B cell (primary cell): ENCODE data around the gene PTPRN2. TPM values are rescaled to one million over a fixed set of nuclear protein-coding genes. Genes with fewer than 3 reads are reported as not detected.
"Not testable (repeated sequence)": the region's sequence is repeated elsewhere in the genome, so short reads cannot be mapped to it uniquely, and the experiment has no call there.

Experiments used
- ATAC-seq: fragments of 200-7000 bp; cut with Tn5 transposase; one replicate; pipeline ENCODE4 v1.10.0; 2021; ENCODE audit warnings: low read depth, mild to moderate bottlenecking, moderate number of reproducible peaks, moderate library complexity
- CTCF ChIA-PET: fragments of 350-600 bp; sonication (Branson Sonifier 250); formaldehyde crosslinking; loops from one replicate; lab custom pipeline; 2021; ENCODE audit warnings: antibody characterized with exemption, inconsistent platforms; lab: Charles Lee
- POLR2A ChIA-PET: fragments of 350-600 bp; sonication (Branson Sonifier 250); formaldehyde crosslinking; loops from one replicate; lab custom pipeline; 2021; ENCODE audit warnings: antibody characterized with exemption; lab: Charles Lee
- DNase-seq: peaks from one replicate; pipeline ENCODE4 v3.0.0; 2013
- H2AFZ ChIP-seq: 2 replicates; pipeline ENCODE4 v1.6.1; 2012; ENCODE audit warnings: mild to moderate bottlenecking, low read depth, low read length; ENCODE audit not compliant: insufficient read depth, poor library complexity, severe bottlenecking
- H3K27ac ChIP-seq, 2 donors: 1 replicate in 1 of 2; 2 replicates in 1 of 2; pipeline ENCODE4 v1.5.1; 2012 to 2013; ENCODE audit warnings: low read length in 2 of 2, mild to moderate bottlenecking in 2 of 2, moderate library complexity in 1 of 2
- H3K27me3 ChIP-seq, 4 experiments: fragments of 200-600 bp in 1 of 4; sonication (generic) in 1 of 4; replicated peaks in 1 of 4; 1 replicate in 2 of 4; 2 replicates in 2 of 4; pipeline versions ENCODE4 v1.6.1 to v1.7.0; 2013 to 2016; ENCODE audit warnings: low read length in 3 of 4, mild to moderate bottlenecking in 2 of 4, mixed read lengths in 1 of 4, moderate library complexity in 1 of 4; ENCODE audit not compliant: insufficient read depth in 4 of 4, control insufficient read depth in 3 of 4; ENCODE audit errors: control extremely low read depth in 1 of 4
- H3K36me3 ChIP-seq, 2 experiments: replicated peaks in 1 of 2; 1 replicate in 1 of 2; 2 replicates in 1 of 2; pipeline versions ENCODE4 v1.6.1 to v1.7.1; 2013; ENCODE audit warnings: low read length in 1 of 2; ENCODE audit not compliant: insufficient read depth in 2 of 2, control insufficient read depth in 1 of 2; ENCODE audit errors: control extremely low read depth in 1 of 2, extremely low read depth in 1 of 2
- H3K4me1 ChIP-seq, 2 donors: fragments of 200-600 bp in 1 of 2; sonication (generic) in 1 of 2; 1 replicate in 1 of 2; 2 replicates in 1 of 2; pipeline versions ENCODE4 v1.5.1 to v1.6.1; 2013 to 2017; ENCODE audit warnings: low read length in 2 of 2; ENCODE audit not compliant: control insufficient read depth in 2 of 2, insufficient read depth in 2 of 2
- H3K4me2 ChIP-seq: replicated peaks from 2 replicates; pipeline ENCODE3; 2012; ENCODE audit warnings: mild to moderate bottlenecking, low read depth, low read length; ENCODE audit not compliant: poor library complexity, severe bottlenecking
- H3K4me3 ChIP-seq, 5 experiments: fragments of 200-600 bp in 1 of 5; sonication (generic) in 1 of 5; 1 replicate in 3 of 5; 2 replicates in 2 of 5; pipeline versions ENCODE4 v1.5.1 to v1.7.0; 2011 to 2016; ENCODE audit warnings: low read length in 4 of 5, mild to moderate bottlenecking in 4 of 5, low read depth in 2 of 5, control low read depth in 1 of 5, moderate library complexity in 1 of 5; ENCODE audit not compliant: insufficient read depth in 1 of 5; ENCODE audit errors: control extremely low read depth in 1 of 5, extremely low read depth in 1 of 5
- H3K79me2 ChIP-seq: fragments of 200-600 bp; sonication (generic); one replicate; pipeline ENCODE4 v1.6.0; 2016; ENCODE audit warnings: low read length; ENCODE audit not compliant: control insufficient read depth, insufficient read depth
- H3K9ac ChIP-seq: fragments of 200-600 bp; sonication (generic); 2 replicates; pipeline ENCODE4 v1.6.1; 2017; ENCODE audit warnings: mild to moderate bottlenecking, low read length, moderate library complexity
- H3K9me3 ChIP-seq, 3 donors: one replicate each; pipeline versions ENCODE4 v1.6.1 to v1.7.1; 2013; ENCODE audit warnings: low read length in 2 of 3; ENCODE audit not compliant: control insufficient read depth in 2 of 3, insufficient read depth in 1 of 3; ENCODE audit errors: control extremely low read depth in 1 of 3
- H4K20me1 ChIP-seq: 2 replicates; pipeline ENCODE4 v1.6.0; 2012; ENCODE audit warnings: mild to moderate bottlenecking, low read length; ENCODE audit not compliant: insufficient read depth, control insufficient read depth, poor library complexity, severe bottlenecking
- H3K27ac Mint-ChIP-seq: one replicate; pipeline ENCODE4 v1.8.0; 2021; ENCODE audit warnings: mixed read lengths
- H3K27me3 Mint-ChIP-seq: one replicate; pipeline ENCODE4 v1.8.0; 2021; ENCODE audit warnings: mixed read lengths
- H3K4me1 Mint-ChIP-seq: one replicate; pipeline ENCODE4 v1.8.0; 2021; ENCODE audit warnings: mixed read lengths
- H3K4me3 Mint-ChIP-seq: one replicate; pipeline ENCODE4 v1.8.0; 2021; ENCODE audit warnings: mixed read lengths
- H3K9me3 Mint-ChIP-seq: one replicate; pipeline ENCODE4 v1.8.0; 2022; ENCODE audit warnings: mixed read lengths; ENCODE audit not compliant: insufficient read depth
- EZH2 ChIP-seq: IDR thresholded peaks from 2 replicates; pipeline ENCODE4 v1.6.1; 2012; ENCODE audit warnings: borderline replicate concordance, low read depth, mild to moderate bottlenecking, moderate library complexity, low read length; ENCODE audit not compliant: insufficient read depth, poor library complexity, severe bottlenecking
- WGBS: methylation state at CpG from one replicate; pipeline ENCODE4 v1.1.5; 2013; ENCODE audit warnings: missing lambda C conversion rate; ENCODE audit not compliant: insufficient coverage; 5-methylcytosine and 5-hydroxymethylcytosine counted together
- intact Hi-C: fragments of 100-400 bp; cut with micrococcal nuclease; formaldehyde crosslinking; loops from one replicate; pipeline ENCODE4 v1.10.0; 2022
- polyA plus RNA-seq: library from polyadenylated mRNA; depleted of rRNA; stranded (reverse); fragments of >200 nt; gene quantifications from 2 replicates; pipeline ENCODE4 v1.2.3, GENCODE V29; 2012
- total RNA-seq, 2 donors: library from RNA; stranded (reverse); fragments of 120-200 nt in 1 of 2; gene quantifications; 1 replicate in 1 of 2; 2 replicates in 1 of 2; pipeline versions ENCODE4 v1.2.3 to v1.2.4, GENCODE V29; 2013 to 2022
- TF ChIP-seq, protein P1 (sequence below): fragments of 200-600 bp; IDR thresholded peaks from one replicate; pipeline ENCODE4 v1.8.0; 2022; ENCODE audit warnings: antibody characterized with exemption, mild to moderate bottlenecking

Gene PTPRN2
- total and polyA plus RNA-seq, 2 donors (not counting 1 experiment from before 2014, with no cell fraction given) = 2.0 to 5.0 TPM

GRCh38 chr7:158378978-158379377 is 208.6 kb downstream of the PTPRN2 start:
- no peak overlapping the region for H3K27ac Mint-ChIP-seq
- 91% methylated on average over 7 of the region's 7 CpGs for WGBS
- H3K9me3 Mint-ChIP-seq = peaks cover 13% of the 10 kb centered on the region
- no peaks in the 10 kb centered on the region for H3K4me1 Mint-ChIP-seq
- intact Hi-C loops = no loop called here
- DNase-seq (no peak), ATAC-seq (no peak)
- no peaks in the 10 kb centered on the region for H4K20me1 ChIP-seq
- H3K4me3 ChIP-seq = no peak overlapping the region
- no peak overlapping the region for H3K27ac ChIP-seq
- ChIA-PET POLR2A (no interaction called here), CTCF (no interaction called here)
- H3K4me1 ChIP-seq = no peaks in the 10 kb centered on the region
- no peaks in the 10 kb centered on the region for H3K79me2 ChIP-seq
- H3K9ac ChIP-seq = no peak overlapping the region
- no peaks in the 10 kb centered on the region for H3K27me3 ChIP-seq
- H3K9me3 ChIP-seq = peaks cover 0 to 57% (median 0%) of the 10 kb centered on the region in 3 donors
- H3K4me3 Mint-ChIP-seq = no peak overlapping the region
- no peak for TF ChIP-seq EZH2
- TF ChIP-seq, protein P1, sequence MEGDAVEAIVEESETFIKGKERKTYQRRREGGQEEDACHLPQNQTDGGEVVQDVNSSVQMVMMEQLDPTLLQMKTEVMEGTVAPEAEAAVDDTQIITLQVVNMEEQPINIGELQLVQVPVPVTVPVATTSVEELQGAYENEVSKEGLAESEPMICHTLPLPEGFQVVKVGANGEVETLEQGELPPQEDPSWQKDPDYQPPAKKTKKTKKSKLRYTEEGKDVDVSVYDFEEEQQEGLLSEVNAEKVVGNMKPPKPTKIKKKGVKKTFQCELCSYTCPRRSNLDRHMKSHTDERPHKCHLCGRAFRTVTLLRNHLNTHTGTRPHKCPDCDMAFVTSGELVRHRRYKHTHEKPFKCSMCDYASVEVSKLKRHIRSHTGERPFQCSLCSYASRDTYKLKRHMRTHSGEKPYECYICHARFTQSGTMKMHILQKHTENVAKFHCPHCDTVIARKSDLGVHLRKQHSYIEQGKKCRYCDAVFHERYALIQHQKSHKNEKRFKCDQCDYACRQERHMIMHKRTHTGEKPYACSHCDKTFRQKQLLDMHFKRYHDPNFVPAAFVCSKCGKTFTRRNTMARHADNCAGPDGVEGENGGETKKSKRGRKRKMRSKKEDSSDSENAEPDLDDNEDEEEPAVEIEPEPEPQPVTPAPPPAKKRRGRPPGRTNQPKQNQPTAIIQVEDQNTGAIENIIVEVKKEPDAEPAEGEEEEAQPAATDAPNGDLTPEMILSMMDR = no peak
- no peak overlapping the region for H2AFZ ChIP-seq
- H3K27me3 Mint-ChIP-seq = no peaks in the 10 kb centered on the region
- no peaks in the 10 kb centered on the region for H3K36me3 ChIP-seq
- H3K4me2 ChIP-seq = no peak overlapping the region

DNA sequence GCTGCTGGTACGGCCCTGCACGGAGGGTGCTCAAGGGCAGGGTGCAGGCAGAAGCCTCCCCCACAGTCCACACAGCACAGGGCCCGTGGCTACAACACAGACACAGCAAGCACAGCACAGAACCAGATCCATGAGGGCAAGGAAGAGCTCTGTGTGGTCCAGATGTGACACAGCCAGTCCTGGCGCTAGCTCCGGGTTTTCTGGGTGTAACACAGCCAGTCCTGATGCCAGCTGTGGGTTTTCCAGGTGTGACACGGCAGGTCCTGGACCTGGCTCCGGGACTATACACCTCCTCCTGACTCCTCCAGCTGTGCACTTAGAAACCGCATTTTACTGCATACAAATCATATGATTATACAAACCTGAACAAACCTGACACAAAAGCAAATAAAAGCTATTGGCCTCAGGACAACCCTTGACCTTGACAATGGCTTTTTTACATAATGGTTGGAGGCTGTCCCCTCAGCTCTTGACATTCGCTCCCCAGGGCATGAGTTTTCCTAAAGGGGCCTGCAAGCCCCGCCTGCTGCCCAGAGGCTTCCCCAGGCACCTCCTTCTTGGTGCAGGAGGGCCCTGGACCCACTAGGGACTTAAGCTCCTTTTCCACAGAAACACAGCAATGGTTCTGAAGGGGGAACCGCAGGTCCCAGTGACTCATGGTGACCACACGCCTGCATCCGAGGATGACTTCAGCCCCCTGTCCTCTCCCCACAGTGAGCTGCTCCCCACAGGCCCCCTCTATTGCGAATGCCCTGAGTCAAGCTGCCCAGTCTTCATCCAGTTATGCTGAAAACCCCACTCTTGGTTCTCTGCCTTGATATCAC is 209.6 kb downstream of the PTPRN2 start:
- intact Hi-C loops = no loop called here
- Mint-ChIP-seq H3K9me3 (peaks cover 13% of the 10 kb centered on the region), H3K4me3 (no peak overlapping the region), H3K27me3 (no peaks in the 10 kb centered on the region), H3K4me1 (no peaks in the 10 kb centered on the region), H3K27ac (no peak overlapping the region)
- H3K79me2 ChIP-seq = no peaks in the 10 kb centered on the region
- no peaks in the 10 kb centered on the region for H3K36me3 ChIP-seq
- no peak overlapping the region for H2AFZ ChIP-seq
- no peaks in the 10 kb centered on the region for H3K27me3 ChIP-seq
- DNase-seq (no peak), ATAC-seq (no peak)
- WGBS = 80% methylated on average over 13 of the region's 14 CpGs
- H3K27ac ChIP-seq = no peak overlapping the region
- H3K4me2 ChIP-seq = no peak overlapping the region
- H3K9me3 ChIP-seq = peaks cover 0 to 60% (median 0%) of the 10 kb centered on the region in 3 donors
- TF ChIP-seq EZH2 = no peak
- TF ChIP-seq, protein P1 = no peak
- POLR2A ChIA-PET = no interaction called here
- no peaks in the 10 kb centered on the region for H3K4me1 ChIP-seq
- CTCF ChIA-PET = no interaction called here
- no peak overlapping the region for H3K4me3 ChIP-seq
- H3K9ac ChIP-seq = no peak overlapping the region
- H4K20me1 ChIP-seq = no peaks in the 10 kb centered on the region

DNA sequence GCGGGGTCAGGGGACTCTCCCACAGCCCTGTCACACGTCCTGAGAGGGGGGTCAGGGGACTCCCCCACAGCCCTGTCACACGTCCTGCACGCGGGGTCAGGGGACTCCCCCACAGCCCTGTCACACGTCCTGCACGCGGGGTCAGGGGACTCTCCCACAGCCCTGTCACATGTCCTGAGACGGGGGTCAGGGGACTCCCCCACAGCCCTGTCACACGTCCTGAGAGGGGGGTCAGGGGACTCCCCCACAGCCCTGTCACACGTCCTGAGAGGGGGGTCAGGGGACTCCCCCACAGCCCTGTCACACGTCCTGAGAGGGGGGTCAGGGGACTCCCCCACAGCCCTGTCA is 210.8 kb downstream of the PTPRN2 start:
- H3K27ac Mint-ChIP-seq, H3K27me3 Mint-ChIP-seq, H3K79me2 ChIP-seq, H3K9ac ChIP-seq, intact Hi-C loops, H3K4me3 Mint-ChIP-seq, DNase-seq, CTCF ChIA-PET, H3K4me1 ChIP-seq, ATAC-seq, H3K36me3 ChIP-seq, H3K4me2 ChIP-seq, POLR2A ChIA-PET, H4K20me1 ChIP-seq, H2AFZ ChIP-seq, H3K4me1 Mint-ChIP-seq, H3K27me3 ChIP-seq, H3K4me3 ChIP-seq, H3K27ac ChIP-seq: not testable (repeated sequence)
- peaks cover 0 to 53% (median 0%) of the 10 kb centered on the region in 3 donors for H3K9me3 ChIP-seq
- peaks cover 13% of the 10 kb centered on the region for H3K9me3 Mint-ChIP-seq
- WGBS = no CpG with 5 or more reads among the region's 12 CpGs
